ENCODE measurements around the gene SLC35A5. TPM values are rescaled to one million over a fixed set of nuclear protein-coding genes. Genes with fewer than 3 reads are reported as not detected.
A peak's percentile ranks its signal among the peaks of the same experiment; 100 is the strongest.

The SLC35A5 gene
- total RNA-seq, 1 experiment from 2014 or later, result 19.1 TPM

GRCh38 chr3:112623213-112623612, 61.4 kb downstream of the SLC35A5 start:
- no peak for TF ChIP-seq CTCF (IDR thresholded peaks at IDR 0.05; ENCODE audit: insufficient read depth in 1 of 2, low read depth in 1 of 2, low read length in 1 of 2, severe bottlenecking in 1 of 2, unreplicated experiment in 1 of 2)
- no peaks in the 10 kb centered on the region for H3K27me3 ChIP-seq (replicated peaks; ENCODE audit: control insufficient read depth, insufficient read depth, low read length)
- H3K4me1 ChIP-seq, result peaks cover 45% of the 10 kb centered on the region
- BruUV-seq (replicated peaks), result no TSS peak
- no peak for DNase-seq
- CTCF ChIA-PET, result no interaction called here
- Mint-ChIP-seq H3K4me3 (ENCODE audit: unreplicated experiment) (no peak overlapping the region), H3K27me3 (ENCODE audit: insufficient read depth, unreplicated experiment) (no peaks in the 10 kb centered on the region), H3K36me3 (ENCODE audit: insufficient read depth, unreplicated experiment) (no peaks in the 10 kb centered on the region), H3K27ac (ENCODE audit: unreplicated experiment) (peak overlapping the region; percentile 14), H3K4me1 (ENCODE audit: low read depth, unreplicated experiment) (peaks cover 31% of the 10 kb centered on the region), H3K9me3 (ENCODE audit: unreplicated experiment) (no peaks in the 10 kb centered on the region)
- no peaks in the 10 kb centered on the region for H3K9me3 ChIP-seq
- intact Hi-C loops (cut with micrococcal nuclease; ENCODE audit: unreplicated experiment), result no loop called here
- no peak overlapping the region for H3K4me3 ChIP-seq (ENCODE audit: low read depth, low read length)
- POLR2A ChIA-PET, result no interaction called here
- H3K36me3 ChIP-seq (ENCODE audit: control insufficient read depth, insufficient read depth, low read length), result 0 out of 2 replicates have a peak, but pooled peaks cover 2% of the 10 kb centered on the region

GRCh38 chr3:112623717-112624116, 61.9 kb downstream of the SLC35A5 start:
- Histone ChIP-seq H3K4me1 (peaks cover 48% of the 10 kb centered on the region), H3K36me3 (ENCODE audit: control insufficient read depth, insufficient read depth, low read length) (0 out of 2 replicates have a peak, but pooled peaks cover 2% of the 10 kb centered on the region), H3K9me3 (no peaks in the 10 kb centered on the region), H3K27me3 (replicated peaks; ENCODE audit: control insufficient read depth, insufficient read depth, low read length) (no peaks in the 10 kb centered on the region), H3K4me3 (ENCODE audit: low read depth, low read length) (no peak overlapping the region)
- TF ChIP-seq CTCF (IDR thresholded peaks at IDR 0.05; ENCODE audit: insufficient read depth in 1 of 2, low read depth in 1 of 2, low read length in 1 of 2, severe bottlenecking in 1 of 2, unreplicated experiment in 1 of 2), result no peak
- no TSS peak for BruUV-seq (replicated peaks)
- DNase-seq, result no peak
- Mint-ChIP-seq H3K4me3 (ENCODE audit: unreplicated experiment) (no peak overlapping the region), H3K9me3 (ENCODE audit: unreplicated experiment) (no peaks in the 10 kb centered on the region), H3K27ac (ENCODE audit: unreplicated experiment) (peak overlapping the region; percentile 14), H3K4me1 (ENCODE audit: low read depth, unreplicated experiment) (peaks cover 31% of the 10 kb centered on the region), H3K36me3 (ENCODE audit: insufficient read depth, unreplicated experiment) (no peaks in the 10 kb centered on the region), H3K27me3 (ENCODE audit: insufficient read depth, unreplicated experiment) (no peaks in the 10 kb centered on the region)
- ChIA-PET POLR2A (no interaction called here), CTCF (no interaction called here)
- intact Hi-C loops (cut with micrococcal nuclease; ENCODE audit: unreplicated experiment), result no loop called here

- BruUV-seq (replicated peaks), result no TSS peak
- Histone ChIP-seq H3K4me3 (ENCODE audit: low read depth, low read length) (no peak overlapping the region), H3K27me3 (replicated peaks; ENCODE audit: control insufficient read depth, insufficient read depth, low read length) (no peaks in the 10 kb centered on the region), H3K9me3 (no peaks in the 10 kb centered on the region), H3K36me3 (ENCODE audit: control insufficient read depth, insufficient read depth, low read length) (no peaks in the 10 kb centered on the region), H3K4me1 (peaks cover 48% of the 10 kb centered on the region)
- no peaks in the 10 kb centered on the region for H3K9me3 Mint-ChIP-seq (ENCODE audit: unreplicated experiment)
- H3K27me3 Mint-ChIP-seq (ENCODE audit: insufficient read depth, unreplicated experiment), result no peaks in the 10 kb centered on the region
- intact Hi-C loops (cut with micrococcal nuclease; ENCODE audit: unreplicated experiment), result loop anchor here (1.0 to 5.0 kb wide), 2 partner anchors 13 to 45 kb away; no protein-coding TSS in a partner anchor
- no peak for DNase-seq
- CTCF ChIA-PET, result no interaction called here
- no peak for TF ChIP-seq CTCF (IDR thresholded peaks at IDR 0.05; ENCODE audit: insufficient read depth in 1 of 2, low read depth in 1 of 2, low read length in 1 of 2, severe bottlenecking in 1 of 2, unreplicated experiment in 1 of 2)
- peak overlapping the region; percentile 84 for H3K27ac Mint-ChIP-seq (ENCODE audit: unreplicated experiment)
- no peak overlapping the region for H3K4me3 Mint-ChIP-seq (ENCODE audit: unreplicated experiment)
- no peaks in the 10 kb centered on the region for H3K36me3 Mint-ChIP-seq (ENCODE audit: insufficient read depth, unreplicated experiment)
- peaks cover 31% of the 10 kb centered on the region for H3K4me1 Mint-ChIP-seq (ENCODE audit: low read depth, unreplicated experiment)
- POLR2A ChIA-PET, result no interaction called here
Measured at GRCh38 chr3:112627419-112627818, 65.6 kb downstream of the SLC35A5 start.

Measured in Caco-2 (cell line).